Gastroesophageal sphincter (tissue), 3 donors: ENCODE results near the gene MCRIP1.

Experiments
- CTCF ChIP-seq, 4 experiments: fragments of 200-600 bp in 2 of 4; fragments of 450-650 bp in 2 of 4; sonication (generic) in 1 of 4; IDR thresholded peaks; one replicate each; pipeline ENCODE4 v1.5.1; 2017 to 2019; ENCODE audit warnings: antibody characterized with exemption in 4 of 4, mild to moderate bottlenecking in 2 of 4, moderate library complexity in 2 of 4
- EP300 ChIP-seq: sonication (generic); formaldehyde crosslinking; IDR thresholded peaks from one replicate; pipeline ENCODE4 v1.6.1; 2017; ENCODE audit warnings: antibody characterized with exemption, mild to moderate bottlenecking
- POLR2A ChIP-seq, 2 donors: fragments of 450-650 bp; IDR thresholded peaks; one replicate each; pipeline ENCODE4 v1.6.1; 2017; ENCODE audit warnings: antibody characterized with exemption in 2 of 2, mild to moderate bottlenecking in 2 of 2, moderate library complexity in 1 of 2
- POLR2AphosphoS5 ChIP-seq: sonication (generic); formaldehyde crosslinking; IDR thresholded peaks from one replicate; pipeline ENCODE4 v1.6.1; 2017; ENCODE audit warnings: antibody characterized with exemption

- TF ChIP-seq POLR2A (IDR thresholded peaks at IDR 0.05): no peak
- no peak for TF ChIP-seq CTCF (IDR thresholded peaks at IDR 0.05)
- TF ChIP-seq EP300: no peak
- TF ChIP-seq POLR2AphosphoS5: no peak
Measured at GRCh38 chr17:81803728-81804558, 29.1 kb downstream of the MCRIP1 start, which contains the start of gene GCGR.
